HCT116 (cell line): ENCODE measurements around the gene SCFD2.

Experiments used
- EZH2 ChIP-seq: fragments of 200-600 bp; sonication (generic); IDR thresholded peaks from 2 replicates; pipeline ENCODE4 v1.6.1; 2017; ENCODE audit warnings: antibody characterized with exemption, mixed run types
- JUND ChIP-seq: IDR thresholded peaks from 2 replicates; pipeline ENCODE4 v1.6.1; 2012
- POLR2A ChIP-seq: IDR thresholded peaks from 2 replicates; pipeline ENCODE4 v1.7.0; 2011; ENCODE audit warnings: borderline replicate concordance; ENCODE audit not compliant: insufficient read depth, insufficient read length; ENCODE audit errors: extremely low read depth
- YY1 ChIP-seq: IDR thresholded peaks from 2 replicates; pipeline ENCODE4 v1.6.1; 2011; ENCODE audit warnings: low read length, low read depth, moderate library complexity, mild to moderate bottlenecking; ENCODE audit not compliant: insufficient replicate concordance; ENCODE audit errors: extremely low read depth
- ZNF274 ChIP-seq: fragments of 200-500 bp; sonication (Bioruptor generic); IDR thresholded peaks from 2 replicates; pipeline ENCODE4 v1.6.1; 2014; ENCODE audit warnings: mild to moderate bottlenecking, low read depth, low read length, inconsistent platforms
- TF ChIP-seq, protein P1 (sequence below), 3 experiments: fragments of 200-600 bp in 1 of 3; sonication (generic) in 1 of 3; IDR thresholded peaks in 2 of 3; conservative IDR thresholded peaks in 1 of 3; 2 replicates each; pipeline ENCODE4 v1.5.1; 2012 to 2017; ENCODE audit warnings: low read depth in 2 of 3, low read length in 2 of 3, antibody characterized with exemption in 1 of 3, borderline replicate concordance in 1 of 3, control low read depth in 1 of 3, mild to moderate bottlenecking in 1 of 3, mixed read lengths in 1 of 3, mixed run types in 1 of 3, moderate library complexity in 1 of 3; ENCODE audit not compliant: insufficient read depth in 1 of 3
- TF ChIP-seq, protein P2 (sequence below): IDR thresholded peaks from 2 replicates; pipeline ENCODE4 v1.6.1; 2012

GRCh38 chr4:53119680-53120079 is 246.2 kb downstream of the SCFD2 start:
- TF ChIP-seq EZH2: no peak
- no peak for TF ChIP-seq YY1
- TF ChIP-seq, protein P1, sequence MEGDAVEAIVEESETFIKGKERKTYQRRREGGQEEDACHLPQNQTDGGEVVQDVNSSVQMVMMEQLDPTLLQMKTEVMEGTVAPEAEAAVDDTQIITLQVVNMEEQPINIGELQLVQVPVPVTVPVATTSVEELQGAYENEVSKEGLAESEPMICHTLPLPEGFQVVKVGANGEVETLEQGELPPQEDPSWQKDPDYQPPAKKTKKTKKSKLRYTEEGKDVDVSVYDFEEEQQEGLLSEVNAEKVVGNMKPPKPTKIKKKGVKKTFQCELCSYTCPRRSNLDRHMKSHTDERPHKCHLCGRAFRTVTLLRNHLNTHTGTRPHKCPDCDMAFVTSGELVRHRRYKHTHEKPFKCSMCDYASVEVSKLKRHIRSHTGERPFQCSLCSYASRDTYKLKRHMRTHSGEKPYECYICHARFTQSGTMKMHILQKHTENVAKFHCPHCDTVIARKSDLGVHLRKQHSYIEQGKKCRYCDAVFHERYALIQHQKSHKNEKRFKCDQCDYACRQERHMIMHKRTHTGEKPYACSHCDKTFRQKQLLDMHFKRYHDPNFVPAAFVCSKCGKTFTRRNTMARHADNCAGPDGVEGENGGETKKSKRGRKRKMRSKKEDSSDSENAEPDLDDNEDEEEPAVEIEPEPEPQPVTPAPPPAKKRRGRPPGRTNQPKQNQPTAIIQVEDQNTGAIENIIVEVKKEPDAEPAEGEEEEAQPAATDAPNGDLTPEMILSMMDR (IDR thresholded peaks at IDR 0.05 in 2 of 3, conservative IDR thresholded peaks at IDR 0.05 in 1 of 3; ENCODE audit: borderline replicate concordance in 1 of 3, insufficient read depth in 1 of 3, low read depth in 2 of 3, low read length in 2 of 3): no peak
- TF ChIP-seq, protein P2, sequence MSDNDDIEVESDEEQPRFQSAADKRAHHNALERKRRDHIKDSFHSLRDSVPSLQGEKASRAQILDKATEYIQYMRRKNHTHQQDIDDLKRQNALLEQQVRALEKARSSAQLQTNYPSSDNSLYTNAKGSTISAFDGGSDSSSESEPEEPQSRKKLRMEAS: no peak
- no peak for TF ChIP-seq ZNF274
- no peak for TF ChIP-seq POLR2A
- no peak for TF ChIP-seq JUND
